ENCODE results near the gene CFAP161. TPM values are rescaled to one million over a fixed set of nuclear protein-coding genes. Genes with fewer than 3 reads are reported as not detected.

Gene CFAP161
- total RNA-seq, 1 donor from 2014 or later: 21.1 TPM

GRCh38 chr15:81182756-81183438, 48.8 kb downstream of the CFAP161 start:
- H3K27ac Mint-ChIP-seq (ENCODE audit: unreplicated experiment): no peak overlapping the region
- peaks cover 1% of the 10 kb centered on the region for H3K27me3 Mint-ChIP-seq (ENCODE audit: unreplicated experiment)
- no peaks in the 10 kb centered on the region for H3K9me3 Mint-ChIP-seq (ENCODE audit: unreplicated experiment)
- H3K4me1 Mint-ChIP-seq (ENCODE audit: unreplicated experiment): peaks cover 3% of the 10 kb centered on the region
- H3K36me3 Mint-ChIP-seq (ENCODE audit: low read depth, unreplicated experiment): peaks cover 3% of the 10 kb centered on the region
- no peak for DNase-seq (ENCODE audit: low spot score)
- TF ChIP-seq CTCF (IDR thresholded peaks at IDR 0.05; ENCODE audit: unreplicated experiment): no peak
- no peak overlapping the region for H3K4me3 Mint-ChIP-seq (ENCODE audit: unreplicated experiment)

GRCh38 chr15:81183439-81183775, 49.3 kb downstream of the CFAP161 start:
- Mint-ChIP-seq H3K27ac (ENCODE audit: unreplicated experiment) (no peak overlapping the region), H3K4me1 (ENCODE audit: unreplicated experiment) (peaks cover 3% of the 10 kb centered on the region), H3K4me3 (ENCODE audit: unreplicated experiment) (no peak overlapping the region), H3K36me3 (ENCODE audit: low read depth, unreplicated experiment) (peaks cover 3% of the 10 kb centered on the region), H3K27me3 (ENCODE audit: unreplicated experiment) (peaks cover 1% of the 10 kb centered on the region), H3K9me3 (ENCODE audit: unreplicated experiment) (no peaks in the 10 kb centered on the region)
- no peak for DNase-seq (ENCODE audit: low spot score)
- no peak for TF ChIP-seq CTCF (IDR thresholded peaks at IDR 0.05; ENCODE audit: unreplicated experiment)

GRCh38 chr15:81184188-81184587, 50.1 kb downstream of the CFAP161 start:
- no peak overlapping the region for H3K27ac Mint-ChIP-seq (ENCODE audit: unreplicated experiment)
- no peak overlapping the region for H3K4me3 Mint-ChIP-seq (ENCODE audit: unreplicated experiment)
- no peak for TF ChIP-seq CTCF (IDR thresholded peaks at IDR 0.05; ENCODE audit: unreplicated experiment)
- H3K4me1 Mint-ChIP-seq (ENCODE audit: unreplicated experiment): no peaks in the 10 kb centered on the region
- H3K27me3 Mint-ChIP-seq (ENCODE audit: unreplicated experiment): peaks cover 1% of the 10 kb centered on the region
- peaks cover 3% of the 10 kb centered on the region for H3K36me3 Mint-ChIP-seq (ENCODE audit: low read depth, unreplicated experiment)
- no peak for DNase-seq (ENCODE audit: low spot score)
- no peaks in the 10 kb centered on the region for H3K9me3 Mint-ChIP-seq (ENCODE audit: unreplicated experiment)

- H3K27ac Mint-ChIP-seq (ENCODE audit: unreplicated experiment): no peak overlapping the region
- no peak for TF ChIP-seq CTCF (IDR thresholded peaks at IDR 0.05; ENCODE audit: unreplicated experiment)
- no peaks in the 10 kb centered on the region for H3K9me3 Mint-ChIP-seq (ENCODE audit: unreplicated experiment)
- DNase-seq (ENCODE audit: low spot score): no peak
- H3K4me3 Mint-ChIP-seq (ENCODE audit: unreplicated experiment): no peak overlapping the region
- H3K4me1 Mint-ChIP-seq (ENCODE audit: unreplicated experiment): peaks cover 5% of the 10 kb centered on the region
- H3K36me3 Mint-ChIP-seq (ENCODE audit: low read depth, unreplicated experiment): peaks cover 3% of the 10 kb centered on the region
- peaks cover 1% of the 10 kb centered on the region for H3K27me3 Mint-ChIP-seq (ENCODE audit: unreplicated experiment)
Measured at GRCh38 chr15:81185631-81186295, 51.7 kb downstream of the CFAP161 start.

- TF ChIP-seq CTCF (IDR thresholded peaks at IDR 0.05; ENCODE audit: unreplicated experiment): no peak
- Mint-ChIP-seq H3K4me3 (ENCODE audit: unreplicated experiment) (no peak overlapping the region), H3K4me1 (ENCODE audit: unreplicated experiment) (peaks cover 5% of the 10 kb centered on the region), H3K27ac (ENCODE audit: unreplicated experiment) (no peak overlapping the region), H3K27me3 (ENCODE audit: unreplicated experiment) (peaks cover 1% of the 10 kb centered on the region), H3K36me3 (ENCODE audit: low read depth, unreplicated experiment) (peaks cover 3% of the 10 kb centered on the region), H3K9me3 (ENCODE audit: unreplicated experiment) (no peaks in the 10 kb centered on the region)
- DNase-seq (ENCODE audit: low spot score): no peak
Measured at GRCh38 chr15:81188354-81188753, 54.3 kb downstream of the CFAP161 start.

Data from endothelial cell (in vitro differentiated cells).